ENCODE measurements around the gene FCSK. TPM values are rescaled to one million over a fixed set of nuclear protein-coding genes. Genes with fewer than 3 reads are reported as not detected.
"Not testable (repeated sequence)": the region's sequence is repeated elsewhere in the genome, so short reads cannot be mapped to it uniquely, and the experiment has no call there.

Gene FCSK
- total RNA-seq, 3 donors from 2014 or later: 30.1 to 47.4 (median 33.0) TPM

GRCh38 chr16:70440009-70440692, 14.2 kb upstream of the FCSK start:
- ATAC-seq (no peak), DNase-seq (peak in 1 of 3 donors; percentile 19)
- H3K9me3 ChIP-seq: no peaks in the 10 kb centered on the region
- no peak for TF ChIP-seq CTCF (IDR thresholded peaks at IDR 0.05)
- no peaks in the 10 kb centered on the region for H3K36me3 ChIP-seq (ENCODE audit: low read depth)
- intact Hi-C loops (cut with DNase I, micrococcal nuclease): no loop called here
- H3K4me3 ChIP-seq: no peak overlapping the region
- peaks cover 8% of the 10 kb centered on the region for H3K4me1 ChIP-seq (ENCODE audit: low read depth)

- Histone ChIP-seq H3K36me3 (ENCODE audit: low read depth) (no peaks in the 10 kb centered on the region), H3K9me3 (no peaks in the 10 kb centered on the region), H3K4me1 (ENCODE audit: low read depth) (peaks cover 7% of the 10 kb centered on the region), H3K4me3 (no peak overlapping the region)
- no peak for DNase-seq
- intact Hi-C loops (cut with DNase I, micrococcal nuclease): no loop called here
- ATAC-seq: no peak
- TF ChIP-seq CTCF (IDR thresholded peaks at IDR 0.05): no peak
Observed at GRCh38 chr16:70441406-70441990, 12.9 kb upstream of the FCSK start.

- Histone ChIP-seq H3K4me1 (ENCODE audit: low read depth) (peaks cover 7% of the 10 kb centered on the region), H3K4me3 (no peak overlapping the region), H3K36me3 (ENCODE audit: low read depth) (no peaks in the 10 kb centered on the region), H3K9me3 (no peaks in the 10 kb centered on the region)
- intact Hi-C loops (cut with DNase I, micrococcal nuclease): no loop called here
- no peak for TF ChIP-seq CTCF (IDR thresholded peaks at IDR 0.05)
- ATAC-seq (no peak), DNase-seq (no peak)
Observed at GRCh38 chr16:70442344-70442743, 12.1 kb upstream of the FCSK start.

- H3K9me3 ChIP-seq: no peaks in the 10 kb centered on the region
- intact Hi-C loops (cut with DNase I, micrococcal nuclease): no loop called here
- H3K4me3 ChIP-seq: no peak overlapping the region
- no peaks in the 10 kb centered on the region for H3K36me3 ChIP-seq (ENCODE audit: low read depth)
- peak; percentile 95 for ATAC-seq
- H3K4me1 ChIP-seq (ENCODE audit: low read depth): peaks cover 7% of the 10 kb centered on the region
- peak in 1 of 3 donors; percentile 60 for DNase-seq
- no peak for TF ChIP-seq CTCF (IDR thresholded peaks at IDR 0.05)
Observed at GRCh38 chr16:70444249-70445063, 9.9 kb upstream of the FCSK start.

- TF ChIP-seq CTCF (IDR thresholded peaks at IDR 0.05): no peak
- Histone ChIP-seq H3K4me1 (ENCODE audit: low read depth) (peaks cover 7% of the 10 kb centered on the region), H3K36me3 (ENCODE audit: low read depth) (no peaks in the 10 kb centered on the region), H3K4me3 (no peak overlapping the region), H3K9me3 (no peaks in the 10 kb centered on the region)
- DNase-seq (no peak), ATAC-seq (no peak)
- intact Hi-C loops (cut with DNase I, micrococcal nuclease): no loop called here
Observed at GRCh38 chr16:70448075-70448474, 6.3 kb upstream of the FCSK start.

GRCh38 chr16:70450142-70451003, 4.0 kb upstream of the FCSK start:
- intact Hi-C loops (cut with DNase I, micrococcal nuclease): loop anchor here in 1 of 2 donors (10.0 kb wide), 1 partner anchor 56 kb away; no protein-coding TSS in a partner anchor
- ATAC-seq: not testable (repeated sequence)

GRCh38 chr16:70451004-70451340, 3.4 kb upstream of the FCSK start:
- H3K4me1 ChIP-seq (ENCODE audit: low read depth); H3K9me3 ChIP-seq; H3K36me3 ChIP-seq (ENCODE audit: low read depth); H3K4me3 ChIP-seq; ATAC-seq: not testable (repeated sequence)
- intact Hi-C loops (cut with DNase I, micrococcal nuclease): loop anchor here in 1 of 2 donors (10.0 kb wide), 1 partner anchor 56 kb away; no protein-coding TSS in a partner anchor
- DNase-seq: peak in 1 of 3 donors; percentile 52

More at GRCh38 chr16:70450142-70451003, 4.0 kb upstream of the FCSK start:
- H3K9me3 ChIP-seq; DNase-seq; H3K4me1 ChIP-seq (ENCODE audit: low read depth); H3K4me3 ChIP-seq; H3K36me3 ChIP-seq (ENCODE audit: low read depth): not testable (repeated sequence)
